Hepatocyte (in vitro differentiated cells): Measurements from ENCODE around the gene MATCAP1. TPM values are rescaled to one million over a fixed set of nuclear protein-coding genes. Genes with fewer than 3 reads are reported as not detected.
A peak's percentile ranks its signal among the peaks of the same experiment; 100 is the strongest.

Experiments used
- DNase-seq: peaks from one replicate; pipeline ENCODE4 v3.0.0-alpha.2; 2016; ENCODE audit warnings: low spot score
- H2AFZ ChIP-seq: fragments of 200-600 bp; sonication (generic); 2 replicates; pipeline ENCODE4 v1.6.0; 2016; ENCODE audit warnings: antibody characterized with exemption, mild to moderate bottlenecking
- H3K27ac ChIP-seq: fragments of 200-600 bp; sonication (generic); 2 replicates; pipeline ENCODE4 v1.5.1; 2016; ENCODE audit warnings: mild to moderate bottlenecking
- H3K27me3 ChIP-seq: fragments of 200-600 bp; sonication (generic); 2 replicates; pipeline ENCODE4 v1.6.1; 2016
- H3K36me3 ChIP-seq: fragments of 200-600 bp; sonication (generic); replicated peaks from 2 replicates; pipeline ENCODE4 v1.5.1; 2016; ENCODE audit warnings: low read depth; ENCODE audit not compliant: insufficient read depth
- H3K4me1 ChIP-seq: fragments of 200-600 bp; sonication (generic); 2 replicates; pipeline ENCODE4 v1.5.1; 2016; ENCODE audit warnings: mild to moderate bottlenecking, moderate library complexity; ENCODE audit not compliant: insufficient read depth
- H3K4me2 ChIP-seq: fragments of 200-600 bp; sonication (generic); 2 replicates; pipeline ENCODE4 v1.6.0; 2016
- H3K4me3 ChIP-seq: fragments of 200-600 bp; sonication (generic); 2 replicates; pipeline ENCODE4 v1.5.1; 2016; ENCODE audit warnings: mild to moderate bottlenecking
- H3K79me2 ChIP-seq: fragments of 200-600 bp; sonication (generic); 2 replicates; pipeline ENCODE4 v1.6.0; 2017; ENCODE audit warnings: mild to moderate bottlenecking
- H3K9me2 ChIP-seq: fragments of 200-600 bp; sonication (generic); replicated peaks from 2 replicates; pipeline ENCODE4 v1.6.0; 2017; ENCODE audit warnings: mild to moderate bottlenecking; ENCODE audit not compliant: insufficient read depth
- H3K9me3 ChIP-seq: fragments of 200-600 bp; sonication (generic); 2 replicates; pipeline ENCODE4 v1.5.1; 2016; ENCODE audit warnings: low read depth, mild to moderate bottlenecking
- H4K20me1 ChIP-seq: fragments of 200-600 bp; sonication (generic); 2 replicates; pipeline ENCODE4 v1.6.0; 2016; ENCODE audit warnings: mild to moderate bottlenecking; ENCODE audit not compliant: insufficient read depth, poor library complexity, severe bottlenecking
- EZH2 ChIP-seq: fragments of 200-600 bp; sonication (generic); IDR thresholded peaks from 2 replicates; pipeline ENCODE4 v1.6.1; 2016; ENCODE audit warnings: antibody characterized with exemption, mild to moderate bottlenecking, borderline replicate concordance
- EZH2phosphoT487 ChIP-seq: fragments of 200-600 bp; sonication (generic); IDR thresholded peaks from one replicate; pipeline ENCODE4 v1.6.1; 2018; ENCODE audit warnings: antibody characterized with exemption, mild to moderate bottlenecking, low read depth, moderate library complexity; ENCODE audit not compliant: unreplicated experiment, severe bottlenecking
- WGBS: methylation state at CpG from one replicate; pipeline ENCODE4 v1.1.6; 2016; ENCODE audit warnings: low lambda C conversion rate; ENCODE audit errors: missing lambda C conversion rate; 5-methylcytosine and 5-hydroxymethylcytosine counted together
- polyA plus RNA-seq: library from polyadenylated mRNA; unstranded; fragments of >200 nt; fragmentation: Nextera tagmentation; extraction: Ambion mirVana; gene quantifications from 2 replicates; pipeline ENCODE4 v1.2.1, GENCODE V29; 2016
- total RNA-seq: library from RNA; depleted of rRNA; stranded (reverse); fragments of >200 nt; gene quantifications from 2 replicates; pipeline ENCODE4 v1.2.3, GENCODE V29; 2014
- TF ChIP-seq, protein P1 (sequence below): fragments of 200-600 bp; sonication (generic); IDR thresholded peaks from 2 replicates; pipeline ENCODE4 v1.5.1; 2016; ENCODE audit warnings: antibody characterized with exemption, mild to moderate bottlenecking; ENCODE audit not compliant: poor library complexity

Gene MATCAP1
- total and polyA plus RNA-seq, 2 experiments from 2014 or later: 22.3 to 25.4 TPM

DNA sequence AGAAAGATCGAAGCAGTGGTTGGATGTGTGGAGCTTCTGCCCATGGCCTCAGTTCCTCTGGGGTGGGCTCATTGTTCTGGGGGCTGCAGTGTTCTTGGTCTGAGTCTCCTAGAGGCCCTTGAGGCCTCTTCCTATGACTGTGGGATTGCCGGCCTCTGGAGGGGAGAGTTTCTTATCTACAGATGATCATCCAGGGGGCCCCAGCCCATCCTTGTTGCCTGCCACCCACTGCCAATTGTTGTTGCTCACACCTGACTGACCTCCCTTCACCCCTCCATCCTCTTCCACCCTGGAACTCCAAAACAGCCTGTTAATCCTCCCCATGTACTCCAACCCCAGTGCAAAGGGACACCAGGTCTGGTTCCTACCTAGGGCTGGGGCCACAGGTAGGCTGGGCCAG is 38.8 kb downstream of the MATCAP1 start:
- Histone ChIP-seq H3K9me2 (no peaks in the 10 kb centered on the region), H3K36me3 (no peaks in the 10 kb centered on the region), H3K27ac (no peak overlapping the region), H3K4me2 (no peak overlapping the region), H3K9me3 (no peaks in the 10 kb centered on the region), H3K27me3 (no peaks in the 10 kb centered on the region), H2AFZ (no peak overlapping the region), H3K79me2 (peaks cover 2% of the 10 kb centered on the region), H3K4me3 (no peak overlapping the region), H3K4me1 (peaks cover under 1% of the 10 kb centered on the region), H4K20me1 (no peaks in the 10 kb centered on the region)
- no peak for DNase-seq
- 88% methylated on average over 2 of the region's 2 CpGs for WGBS
- no peak for TF ChIP-seq EZH2
- no peak for TF ChIP-seq EZH2phosphoT487
- TF ChIP-seq, protein P1, sequence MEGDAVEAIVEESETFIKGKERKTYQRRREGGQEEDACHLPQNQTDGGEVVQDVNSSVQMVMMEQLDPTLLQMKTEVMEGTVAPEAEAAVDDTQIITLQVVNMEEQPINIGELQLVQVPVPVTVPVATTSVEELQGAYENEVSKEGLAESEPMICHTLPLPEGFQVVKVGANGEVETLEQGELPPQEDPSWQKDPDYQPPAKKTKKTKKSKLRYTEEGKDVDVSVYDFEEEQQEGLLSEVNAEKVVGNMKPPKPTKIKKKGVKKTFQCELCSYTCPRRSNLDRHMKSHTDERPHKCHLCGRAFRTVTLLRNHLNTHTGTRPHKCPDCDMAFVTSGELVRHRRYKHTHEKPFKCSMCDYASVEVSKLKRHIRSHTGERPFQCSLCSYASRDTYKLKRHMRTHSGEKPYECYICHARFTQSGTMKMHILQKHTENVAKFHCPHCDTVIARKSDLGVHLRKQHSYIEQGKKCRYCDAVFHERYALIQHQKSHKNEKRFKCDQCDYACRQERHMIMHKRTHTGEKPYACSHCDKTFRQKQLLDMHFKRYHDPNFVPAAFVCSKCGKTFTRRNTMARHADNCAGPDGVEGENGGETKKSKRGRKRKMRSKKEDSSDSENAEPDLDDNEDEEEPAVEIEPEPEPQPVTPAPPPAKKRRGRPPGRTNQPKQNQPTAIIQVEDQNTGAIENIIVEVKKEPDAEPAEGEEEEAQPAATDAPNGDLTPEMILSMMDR: no peak

DNA sequence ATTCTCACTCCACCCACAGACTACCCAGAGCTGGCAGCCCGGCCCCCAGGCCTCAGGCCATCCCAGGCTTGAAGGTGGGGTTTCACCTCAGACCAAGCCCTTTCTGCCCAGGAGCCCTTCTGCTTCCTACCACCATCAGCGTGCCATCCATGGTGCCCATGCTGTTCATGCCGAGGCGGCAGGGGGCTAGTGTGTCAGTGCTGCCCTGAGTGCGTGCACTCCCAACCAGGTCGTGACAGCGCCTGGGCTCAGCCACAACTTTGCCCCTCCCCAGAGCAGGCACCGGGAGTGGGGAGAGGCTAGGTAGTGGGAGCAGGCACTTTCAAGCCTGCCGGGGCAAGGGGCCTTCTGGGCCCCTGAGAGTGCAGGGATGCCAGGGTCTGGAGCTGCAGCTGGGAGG is 41.4 kb downstream of the MATCAP1 start:
- Histone ChIP-seq H3K27ac (no peak overlapping the region), H3K79me2 (no peaks in the 10 kb centered on the region), H3K4me1 (no peaks in the 10 kb centered on the region), H2AFZ (no peak overlapping the region), H3K27me3 (no peaks in the 10 kb centered on the region), H4K20me1 (no peaks in the 10 kb centered on the region), H3K9me3 (no peaks in the 10 kb centered on the region), H3K4me2 (no peak overlapping the region), H3K9me2 (no peaks in the 10 kb centered on the region), H3K36me3 (no peaks in the 10 kb centered on the region), H3K4me3 (no peak overlapping the region)
- TF ChIP-seq EZH2: no peak
- TF ChIP-seq, protein P1: no peak
- no peak for TF ChIP-seq EZH2phosphoT487
- no peak for DNase-seq
- 95% methylated on average over 9 of the region's 9 CpGs for whole genome bisulfite sequencing

DNA sequence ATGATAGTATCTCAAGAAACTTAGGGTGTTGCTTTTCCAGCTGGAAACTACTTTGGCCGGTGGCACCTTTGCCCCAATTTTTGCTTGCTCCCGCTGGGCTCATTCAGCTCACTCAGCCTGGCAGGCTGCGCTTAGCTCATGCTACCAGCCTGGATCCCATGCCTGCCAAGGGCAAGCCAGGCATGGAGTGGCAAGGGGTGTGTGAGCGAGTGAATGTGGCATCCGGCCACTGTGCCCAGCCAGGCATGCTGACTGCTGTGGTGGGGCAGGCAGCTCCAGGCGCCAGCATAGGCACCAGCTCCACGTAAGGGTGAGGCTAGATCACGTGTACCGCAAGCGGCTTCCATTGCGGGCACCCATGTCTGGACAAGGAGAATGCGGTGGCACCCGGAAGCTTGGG is 42.4 kb downstream of the MATCAP1 start:
- H3K4me1 ChIP-seq: no peaks in the 10 kb centered on the region
- no peaks in the 10 kb centered on the region for H3K36me3 ChIP-seq
- no peak overlapping the region for H3K4me2 ChIP-seq
- no peaks in the 10 kb centered on the region for H3K9me2 ChIP-seq
- H3K27ac ChIP-seq: no peak overlapping the region
- H3K4me3 ChIP-seq: no peak overlapping the region
- no peaks in the 10 kb centered on the region for H3K79me2 ChIP-seq
- H3K9me3 ChIP-seq: no peaks in the 10 kb centered on the region
- no peak for DNase-seq
- H4K20me1 ChIP-seq: no peaks in the 10 kb centered on the region
- no peak for TF ChIP-seq EZH2phosphoT487
- TF ChIP-seq EZH2: no peak
- TF ChIP-seq, protein P1: no peak
- WGBS: over 99% methylated on average over 13 of the region's 13 CpGs
- H2AFZ ChIP-seq: no peak overlapping the region
- H3K27me3 ChIP-seq: no peaks in the 10 kb centered on the region

DNA sequence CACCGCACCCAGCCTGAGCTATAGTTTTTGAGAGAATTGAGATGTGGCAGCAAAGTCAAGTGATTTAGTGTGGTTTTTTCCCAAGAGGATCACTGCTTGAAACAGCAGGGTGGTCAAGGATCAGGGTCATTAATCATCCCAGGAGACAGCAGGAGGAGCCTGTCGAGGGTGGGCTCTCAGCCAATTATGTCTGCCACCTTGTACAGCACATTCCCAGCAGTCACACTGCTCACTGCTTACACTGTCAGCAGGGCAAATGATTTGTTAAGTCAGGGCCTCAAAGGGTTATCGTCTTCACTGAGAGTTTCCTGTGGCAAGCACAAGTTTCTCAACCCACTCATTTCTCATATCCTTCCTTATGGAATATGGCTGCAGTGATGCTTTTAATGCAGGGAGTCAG is 46.2 kb downstream of the MATCAP1 start:
- H3K27me3 ChIP-seq: no peaks in the 10 kb centered on the region
- TF ChIP-seq EZH2 (no peak), EZH2phosphoT487 (no peak)
- TF ChIP-seq, protein P1: no peak
- no peaks in the 10 kb centered on the region for H3K9me3 ChIP-seq
- H3K79me2 ChIP-seq: no peaks in the 10 kb centered on the region
- no peak overlapping the region for H3K4me2 ChIP-seq
- H3K9me2 ChIP-seq: no peaks in the 10 kb centered on the region
- no peak overlapping the region for H2AFZ ChIP-seq
- peak; percentile 34 for DNase-seq
- H3K27ac ChIP-seq: no peak overlapping the region
- H3K4me1 ChIP-seq: no peaks in the 10 kb centered on the region
- H3K36me3 ChIP-seq: no peaks in the 10 kb centered on the region
- H4K20me1 ChIP-seq: no peaks in the 10 kb centered on the region
- no peak overlapping the region for H3K4me3 ChIP-seq
- 76% methylated on average over 3 of the region's 3 CpGs for WGBS
